A549 (cell line): Measurements from ENCODE around the gene DYNC1I2. TPM values are rescaled to one million over a fixed set of nuclear protein-coding genes. Genes with fewer than 3 reads are reported as not detected.
A peak's percentile ranks its signal among the peaks of the same experiment; 100 is the strongest.

Experiments used
- ATAC-seq, 2 experiments: fragments of 200-7000 bp in 1 of 2; fragments of >200 bp in 1 of 2; cut with Nextera tagmentation in 1 of 2; cut with Tn5 transposase in 1 of 2; 3 replicates each; pipeline versions ENCODE4 v1.8.0 to v1.9.1; 2018 to 2020; ENCODE audit warnings: mild to moderate bottlenecking in 1 of 2, moderate library complexity in 1 of 2
- CTCF ChIA-PET: fragments of 300-600 bp; sonication (Branson Sonifier 250); formaldehyde crosslinking; extraction: SDS; loops from one replicate; lab custom pipeline; 2021; ENCODE audit warnings: antibody characterized with exemption, inconsistent platforms; lab: Yijun Ruan, JAX
- POLR2A ChIA-PET: fragments of 350-600 bp; formaldehyde crosslinking; extraction: SDS; loops from one replicate; lab custom pipeline; 2021; ENCODE audit warnings: antibody characterized with exemption, inconsistent platforms; lab: Yijun Ruan, JAX
- DNase-seq, 2 experiments: peaks; one replicate each; pipeline versions ENCODE4 v3.0.0 to v3.0.0-alpha.2; 2011 to 2016; ENCODE audit warnings: low read depth in 1 of 2, low spot score in 1 of 2
- FAIRE-seq: peaks from 2 replicates; lab custom pipeline; 2011; peaks lifted over from hg19 to GRCh38; lab: Jason Lieb, UNC
- H3K27ac ChIP-seq, 2 experiments: fragments of >200 bp; sonication (Bioruptor Twin); formaldehyde crosslinking; 3 replicates each; pipeline ENCODE4 v1.5.1; 2016 to 2017
- H3K4me1 ChIP-seq: fragments of >200 bp; sonication (Bioruptor Twin); formaldehyde crosslinking; 3 replicates; pipeline ENCODE4 v1.6.1; 2016
- H3K4me2 ChIP-seq: fragments of >200 bp; sonication (Bioruptor Twin); formaldehyde crosslinking; 3 replicates; pipeline ENCODE4 v1.6.1; 2016
- H3K4me3 ChIP-seq: fragments of >200 bp; sonication (Bioruptor Twin); formaldehyde crosslinking; 3 replicates; pipeline ENCODE4 v1.5.1; 2016
- H3K9me3 ChIP-seq: fragments of >200 bp; sonication (Bioruptor Twin); formaldehyde crosslinking; 3 replicates; pipeline ENCODE4 v1.6.1; 2016
- BHLHE40 ChIP-seq: IDR thresholded peaks from 2 replicates; pipeline ENCODE4 v1.6.1; 2012; ENCODE audit warnings: low read depth, low read length, inconsistent platforms
- CBX8 ChIP-seq: fragments of 200-600 bp; sonication (generic); IDR thresholded peaks from 2 replicates; pipeline ENCODE4 v1.6.1; 2016
- CHD2 ChIP-seq: fragments of 150-350 bp; IDR thresholded peaks from 2 replicates; pipeline ENCODE4 v1.6.1; 2014; ENCODE audit warnings: low read length; ENCODE audit not compliant: partially characterized antibody
- CHD4 ChIP-seq: fragments of 200-600 bp; sonication (generic); IDR thresholded peaks from 2 replicates; pipeline ENCODE4 v1.6.1; 2016; ENCODE audit warnings: antibody characterized with exemption, mild to moderate bottlenecking, borderline replicate concordance
- CTCF ChIP-seq: fragments of >200 bp; sonication (Bioruptor Twin); formaldehyde crosslinking; IDR thresholded peaks from 3 replicates; pipeline ENCODE4 v1.5.1; 2016
- E2F6 ChIP-seq: IDR thresholded peaks from 2 replicates; pipeline ENCODE4 v1.6.1; 2012; ENCODE audit warnings: low read depth, borderline replicate concordance
- EHF ChIP-seq: fragments of 250-450 bp; sonication (Bioruptor Pico); IDR thresholded peaks from 2 replicates; pipeline ENCODE4 v1.5.0; 2020; ENCODE audit warnings: mild to moderate bottlenecking
- EHMT2 ChIP-seq: fragments of 200-600 bp; sonication (generic); IDR thresholded peaks from 2 replicates; pipeline ENCODE4 v1.6.1; 2016; ENCODE audit warnings: antibody characterized with exemption, low read depth, mild to moderate bottlenecking, moderate library complexity
- ELK1 ChIP-seq: fragments of 150-350 bp; IDR thresholded peaks from 2 replicates; pipeline ENCODE4 v1.6.1; 2014; ENCODE audit warnings: low read depth, mild to moderate bottlenecking, low read length
- EP300 ChIP-seq, 2 experiments: fragments of >200 bp; sonication (Bioruptor Twin); formaldehyde crosslinking; IDR thresholded peaks; 2 replicates in 1 of 2; 3 replicates in 1 of 2; pipeline ENCODE4 v1.6.1; 2016 to 2017
- ESRRA ChIP-seq: fragments of 150-350 bp; IDR thresholded peaks from 2 replicates; pipeline ENCODE4 v1.6.1; 2014; ENCODE audit warnings: mild to moderate bottlenecking, low read length, borderline replicate concordance
- FOSL2 ChIP-seq, 2 experiments: fragments of 450-650 bp in 1 of 2; fragments of >200 bp in 1 of 2; sonication (Bioruptor Twin) in 1 of 2; formaldehyde crosslinking; IDR thresholded peaks; 2 replicates each; pipeline versions ENCODE4 v1.5.0 to v1.6.1; 2016 to 2020; ENCODE audit warnings: mild to moderate bottlenecking in 1 of 2, moderate library complexity in 1 of 2
- KDM1A ChIP-seq: fragments of 200-600 bp; sonication (generic); IDR thresholded peaks from 2 replicates; pipeline ENCODE4 v1.6.1; 2016; ENCODE audit warnings: low read depth, mild to moderate bottlenecking
- MAZ ChIP-seq: fragments of 150-350 bp; IDR thresholded peaks from 2 replicates; pipeline ENCODE4 v1.6.1; 2014; ENCODE audit warnings: antibody characterized with exemption, low read depth, low read length, borderline replicate concordance
- NFE2L2 ChIP-seq: fragments of 150-350 bp; conservative IDR thresholded peaks from 2 replicates; pipeline ENCODE4 v1.6.1; 2014; ENCODE audit warnings: low read length
- NR3C1 ChIP-seq: fragments of >200 bp; sonication (Bioruptor Twin); formaldehyde crosslinking; IDR thresholded peaks from 3 replicates; pipeline ENCODE4 v1.6.1; 2017
- PHF8 ChIP-seq: fragments of 200-600 bp; sonication (generic); IDR thresholded peaks from 2 replicates; pipeline ENCODE4 v1.6.1; 2016; ENCODE audit warnings: low read depth, mild to moderate bottlenecking, antibody characterized with exemption, moderate library complexity, borderline replicate concordance
- RAD21 ChIP-seq, 2 experiments: fragments of >200 bp in 1 of 2; sonication (Bioruptor Twin) in 1 of 2; formaldehyde crosslinking in 1 of 2; IDR thresholded peaks in 1 of 2; conservative IDR thresholded peaks in 1 of 2; 2 replicates in 1 of 2; 3 replicates in 1 of 2; pipeline ENCODE4 v1.6.1; 2012 to 2018; ENCODE audit warnings: inconsistent platforms in 1 of 2
- RCOR1 ChIP-seq: fragments of 150-350 bp; IDR thresholded peaks from 2 replicates; pipeline ENCODE4 v1.6.1; 2014; ENCODE audit warnings: antibody characterized with exemption, low read length, low read depth
- SMC3 ChIP-seq: fragments of >200 bp; sonication (Bioruptor Twin); formaldehyde crosslinking; IDR thresholded peaks from 3 replicates; pipeline ENCODE4 v1.6.1; 2018; ENCODE audit warnings: inconsistent platforms
- SREBF2 ChIP-seq: fragments of 450-650 bp; IDR thresholded peaks from 2 replicates; pipeline ENCODE4 v1.6.1; 2014; ENCODE audit warnings: mild to moderate bottlenecking, moderate library complexity
- TFCP2L1 ChIP-seq: fragments of 250-450 bp; sonication (Bioruptor Pico); IDR thresholded peaks from 2 replicates; pipeline ENCODE4 v1.5.0; 2021; ENCODE audit warnings: mild to moderate bottlenecking
- TP53 ChIP-seq: fragments of 250-450 bp; sonication (Bioruptor Pico); IDR thresholded peaks from 2 replicates; pipeline ENCODE4 v1.5.0; 2021; ENCODE audit warnings: mild to moderate bottlenecking, moderate library complexity
- ZNF302 ChIP-seq: fragments of 250-450 bp; sonication (Bioruptor Pico); IDR thresholded peaks from 2 replicates; pipeline ENCODE4 v1.9.0; 2021; ENCODE audit warnings: inconsistent platforms, mild to moderate bottlenecking, moderate library complexity
- ZSCAN20 ChIP-seq: fragments of 250-450 bp; sonication (Bioruptor Pico); IDR thresholded peaks from 2 replicates; pipeline ENCODE4 v1.8.0; 2022; ENCODE audit warnings: mild to moderate bottlenecking, moderate library complexity
- WGBS: methylation state at CpG from one replicate; pipeline ENCODE4 v1.1.6; 2017; ENCODE audit errors: missing lambda C conversion rate; 5-methylcytosine and 5-hydroxymethylcytosine counted together
- polyA plus RNA-seq, 4 experiments: library from polyadenylated mRNA; depleted of rRNA in 3 of 4; stranded (reverse); fragments of >200 nt; fragmentation: RNase III in 1 of 4; extraction: RNeasy Plus Mini Kit Qiagen cat#74134 plus additional on column Dnase treatment in 1 of 4; gene quantifications; 2 replicates in 3 of 4; 3 replicates in 1 of 4; pipeline ENCODE4 v1.2.3, GENCODE V29; 2011 to 2017

Gene DYNC1I2
- polyA plus RNA-seq, 2 of the 4 experiments (the other 2 are of a cell fraction), result 87.6 to 150 TPM

DNA sequence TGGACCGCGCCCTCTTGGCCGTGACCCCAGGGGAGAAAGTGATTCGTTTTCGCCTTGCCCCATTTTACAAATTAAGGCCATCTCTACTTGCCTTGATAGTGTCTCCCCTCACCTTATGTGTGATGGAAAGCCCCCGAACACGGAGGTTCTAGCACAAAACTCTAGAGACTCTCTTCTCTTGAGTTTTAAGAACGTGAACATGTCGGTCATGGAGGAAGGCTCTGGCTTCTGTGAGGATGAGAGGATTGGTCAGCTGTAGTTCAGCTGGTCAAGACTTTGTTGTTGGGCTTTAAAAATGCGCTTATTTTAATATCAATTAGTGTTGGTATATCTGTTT, 828 bp downstream of the DYNC1I2 start:
- peak overlapping the region; percentile 70 for H3K4me3 ChIP-seq
- H3K27ac ChIP-seq, result peak overlapping the region; percentile 94 to 95
- no peaks in the 10 kb centered on the region for H3K9me3 ChIP-seq
- CTCF ChIA-PET, result interaction anchor here (1.3 to 3.4 kb wide), 3 partner anchors 9 to 89 kb away, joined by 5 to 17 read pairs (median 6); no protein-coding TSS in a partner anchor
- TF ChIP-seq EHMT2 (no peak), ZNF302 (CRISPR knock-in tag) (no peak), FOSL2 (IDR thresholded peaks at IDR 0.05) (no peak), FOSL2 (CRISPR knock-in tag; IDR thresholded peaks at IDR 0.05) (no peak), TP53 (CRISPR knock-in tag) (no peak), PHF8 (no peak), MAZ (no peak), NFE2L2 (no peak)
- DNase-seq (peak in 1 of 2 experiments; percentile 13), ATAC-seq (peak; percentile 15 to 43; a peak in 3 of 6 replicates), FAIRE-seq (no peak)
- H3K4me2 ChIP-seq, result peak overlapping the region; percentile 90
- WGBS, result under 1% methylated on average over 10 of the region's 10 CpGs
- H3K4me1 ChIP-seq, result peaks cover 11% of the 10 kb centered on the region
- POLR2A ChIA-PET, result interaction anchor here (1.8 kb wide), 1 partner anchor 11 kb away, joined by 9 read pairs; no protein-coding TSS in a partner anchor

DNA sequence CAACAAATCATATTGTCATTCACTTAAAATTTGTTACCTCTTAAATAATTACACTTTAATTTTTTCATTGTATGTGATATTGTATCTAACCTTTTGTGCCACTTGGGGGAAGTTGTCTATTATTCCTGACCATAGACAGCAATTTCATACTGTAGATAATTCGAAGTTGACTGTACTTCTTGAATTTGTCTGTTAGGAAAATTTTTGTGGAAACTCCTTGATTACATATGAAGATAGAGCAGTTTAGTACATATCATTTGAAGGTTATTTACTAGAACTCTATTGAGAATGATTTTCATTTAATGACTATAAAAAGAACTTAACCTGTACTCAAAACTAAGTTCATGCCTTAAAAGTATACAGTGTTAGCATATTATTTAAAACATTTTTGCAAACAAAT, 5.1 kb downstream of the DYNC1I2 start:
- no peak overlapping the region for H3K27ac ChIP-seq
- H3K9me3 ChIP-seq, result no peaks in the 10 kb centered on the region
- ChIA-PET POLR2A (no interaction called here), CTCF (interaction anchor here (0.9 to 1.2 kb wide), 3 partner anchors 12 to 414 kb away, joined by 3 to 4 read pairs (median 4); no protein-coding TSS in a partner anchor)
- no peak overlapping the region for H3K4me2 ChIP-seq
- DNase-seq (no peak), ATAC-seq (no peak), FAIRE-seq (no peak)
- WGBS, result 77% methylated on average over 1 of the region's 1 CpG
- peaks cover 11% of the 10 kb centered on the region for H3K4me1 ChIP-seq
- H3K4me3 ChIP-seq, result no peak overlapping the region
- TF ChIP-seq EP300 (IDR thresholded peaks at IDR 0.05) (no peak), CHD4 (no peak), RCOR1 (no peak), RAD21 (conservative IDR thresholded peaks at IDR 0.05 in 1 of 2, IDR thresholded peaks at IDR 0.05 in 1 of 2) (no peak), CBX8 (no peak), NR3C1 (no peak), EHF (no peak), BHLHE40 (no peak), CTCF (no peak), NFE2L2 (no peak), SREBF2 (no peak), KDM1A (no peak), ESRRA (no peak), TFCP2L1 (no peak), SMC3 (no peak), ZSCAN20 (CRISPR knock-in tag) (no peak), E2F6 (no peak), EHMT2 (no peak), ELK1 (no peak), CHD2 (no peak)
